ENCODE data around the gene ULK4.

The ULK4 gene

GRCh38 chr3:41234823-41235721 lies 726.8 kb downstream of the ULK4 start:
- Histone ChIP-seq H3K9ac (ENCODE audit: low read length in 2 of 2) (no peak overlapping the region), H3K4me3 (ENCODE audit: low read length in 2 of 2) (no peak overlapping the region), H3K4me1 (ENCODE audit: control insufficient read depth, insufficient read depth, low read length) (no peaks in the 10 kb centered on the region), H3K9me3 (ENCODE audit: control insufficient read depth in 2 of 2, low read length in 2 of 2) (no peaks in the 10 kb centered on the region), H3K27me3 (ENCODE audit: control insufficient read depth in 1 of 2, insufficient read depth in 2 of 2, low read length in 2 of 2) (no peaks in the 10 kb centered on the region), H3K27ac (ENCODE audit: low read length) (no peak overlapping the region), H3K36me3 (ENCODE audit: control insufficient read depth in 2 of 2, insufficient read depth in 2 of 2, low read length in 2 of 2) (peaks cover 41 to 84% of the 10 kb centered on the region in 2 donors)

GRCh38 chr3:41224120-41224806 lies 737.6 kb downstream of the ULK4 start:
- no peaks in the 10 kb centered on the region for H3K27me3 ChIP-seq (ENCODE audit: control insufficient read depth in 1 of 2, insufficient read depth in 2 of 2, low read length in 2 of 2)
- peaks cover 28 to 33% of the 10 kb centered on the region in 2 donors for H3K36me3 ChIP-seq (ENCODE audit: control insufficient read depth in 2 of 2, insufficient read depth in 2 of 2, low read length in 2 of 2)
- H3K9ac ChIP-seq (ENCODE audit: low read length in 2 of 2), result no peak overlapping the region
- H3K4me3 ChIP-seq (ENCODE audit: low read length in 2 of 2), result no peak overlapping the region
- no peak overlapping the region for H3K27ac ChIP-seq (ENCODE audit: low read length)
- peaks cover 10% of the 10 kb centered on the region for H3K4me1 ChIP-seq (ENCODE audit: control insufficient read depth, insufficient read depth, low read length)
- no peaks in the 10 kb centered on the region for H3K9me3 ChIP-seq (ENCODE audit: control insufficient read depth in 2 of 2, low read length in 2 of 2)

GRCh38 chr3:41223691-41224090 lies 738.2 kb downstream of the ULK4 start:
- H3K27me3 ChIP-seq (ENCODE audit: control insufficient read depth in 1 of 2, insufficient read depth in 2 of 2, low read length in 2 of 2), result no peaks in the 10 kb centered on the region
- no peak overlapping the region for H3K27ac ChIP-seq (ENCODE audit: low read length)
- H3K4me1 ChIP-seq (ENCODE audit: control insufficient read depth, insufficient read depth, low read length), result peaks cover 10% of the 10 kb centered on the region
- H3K9ac ChIP-seq (ENCODE audit: low read length in 2 of 2), result no peak overlapping the region
- peaks cover 28 to 33% of the 10 kb centered on the region in 2 donors for H3K36me3 ChIP-seq (ENCODE audit: control insufficient read depth in 2 of 2, insufficient read depth in 2 of 2, low read length in 2 of 2)
- no peaks in the 10 kb centered on the region for H3K9me3 ChIP-seq (ENCODE audit: control insufficient read depth in 2 of 2, low read length in 2 of 2)
- no peak overlapping the region for H3K4me3 ChIP-seq (ENCODE audit: low read length in 2 of 2)

- peaks cover 28 to 32% of the 10 kb centered on the region in 2 donors for H3K36me3 ChIP-seq (ENCODE audit: control insufficient read depth in 2 of 2, insufficient read depth in 2 of 2, low read length in 2 of 2)
- no peak overlapping the region for H3K4me3 ChIP-seq (ENCODE audit: low read length in 2 of 2)
- no peak overlapping the region for H3K27ac ChIP-seq (ENCODE audit: low read length)
- H3K4me1 ChIP-seq (ENCODE audit: control insufficient read depth, insufficient read depth, low read length), result peaks cover 10% of the 10 kb centered on the region
- H3K9ac ChIP-seq (ENCODE audit: low read length in 2 of 2), result no peak overlapping the region
- H3K27me3 ChIP-seq (ENCODE audit: control insufficient read depth in 1 of 2, insufficient read depth in 2 of 2, low read length in 2 of 2), result no peaks in the 10 kb centered on the region
- no peaks in the 10 kb centered on the region for H3K9me3 ChIP-seq (ENCODE audit: control insufficient read depth in 2 of 2, low read length in 2 of 2)
Measured at GRCh38 chr3:41223078-41223477, 738.8 kb downstream of the ULK4 start.

GRCh38 chr3:41222501-41222900 lies 739.4 kb downstream of the ULK4 start:
- Histone ChIP-seq H3K27me3 (ENCODE audit: control insufficient read depth in 1 of 2, insufficient read depth in 2 of 2, low read length in 2 of 2) (no peaks in the 10 kb centered on the region), H3K9ac (ENCODE audit: low read length in 2 of 2) (no peak overlapping the region), H3K27ac (ENCODE audit: low read length) (no peak overlapping the region), H3K4me1 (ENCODE audit: control insufficient read depth, insufficient read depth, low read length) (peaks cover 10% of the 10 kb centered on the region), H3K36me3 (ENCODE audit: control insufficient read depth in 2 of 2, insufficient read depth in 2 of 2, low read length in 2 of 2) (peaks cover 27 to 28% of the 10 kb centered on the region in 2 donors), H3K9me3 (ENCODE audit: control insufficient read depth in 2 of 2, low read length in 2 of 2) (no peaks in the 10 kb centered on the region), H3K4me3 (ENCODE audit: low read length in 2 of 2) (no peak overlapping the region)

GRCh38 chr3:41222012-41222411 lies 739.9 kb downstream of the ULK4 start:
- Histone ChIP-seq H3K27ac (ENCODE audit: low read length) (no peak overlapping the region), H3K9me3 (ENCODE audit: control insufficient read depth in 2 of 2, low read length in 2 of 2) (no peaks in the 10 kb centered on the region), H3K4me3 (ENCODE audit: low read length in 2 of 2) (no peak overlapping the region), H3K9ac (ENCODE audit: low read length in 2 of 2) (no peak overlapping the region), H3K36me3 (ENCODE audit: control insufficient read depth in 2 of 2, insufficient read depth in 2 of 2, low read length in 2 of 2) (peaks cover 26% of the 10 kb centered on the region in 2 donors), H3K4me1 (ENCODE audit: control insufficient read depth, insufficient read depth, low read length) (peaks cover 10% of the 10 kb centered on the region), H3K27me3 (ENCODE audit: control insufficient read depth in 1 of 2, insufficient read depth in 2 of 2, low read length in 2 of 2) (no peaks in the 10 kb centered on the region)

- H3K4me3 ChIP-seq (ENCODE audit: low read length in 2 of 2), result no peak overlapping the region
- peaks cover 18% of the 10 kb centered on the region in 2 donors for H3K36me3 ChIP-seq (ENCODE audit: control insufficient read depth in 2 of 2, insufficient read depth in 2 of 2, low read length in 2 of 2)
- peaks cover 10% of the 10 kb centered on the region for H3K4me1 ChIP-seq (ENCODE audit: control insufficient read depth, insufficient read depth, low read length)
- H3K9me3 ChIP-seq (ENCODE audit: control insufficient read depth in 2 of 2, low read length in 2 of 2), result no peaks in the 10 kb centered on the region
- H3K27ac ChIP-seq (ENCODE audit: low read length), result no peak overlapping the region
- H3K9ac ChIP-seq (ENCODE audit: low read length in 2 of 2), result no peak overlapping the region
- no peaks in the 10 kb centered on the region for H3K27me3 ChIP-seq (ENCODE audit: control insufficient read depth in 1 of 2, insufficient read depth in 2 of 2, low read length in 2 of 2)
Measured at GRCh38 chr3:41220906-41221677, 740.8 kb downstream of the ULK4 start.

- peaks cover 1% of the 10 kb centered on the region in 2 donors for H3K36me3 ChIP-seq (ENCODE audit: control insufficient read depth in 2 of 2, insufficient read depth in 2 of 2, low read length in 2 of 2)
- H3K27me3 ChIP-seq (ENCODE audit: control insufficient read depth in 1 of 2, insufficient read depth in 2 of 2, low read length in 2 of 2), result no peaks in the 10 kb centered on the region
- peaks cover 9% of the 10 kb centered on the region for H3K4me1 ChIP-seq (ENCODE audit: control insufficient read depth, insufficient read depth, low read length)
- H3K9me3 ChIP-seq (ENCODE audit: control insufficient read depth in 2 of 2, low read length in 2 of 2), result no peaks in the 10 kb centered on the region
- no peak overlapping the region for H3K4me3 ChIP-seq (ENCODE audit: low read length in 2 of 2)
- H3K9ac ChIP-seq (ENCODE audit: low read length in 2 of 2), result no peak overlapping the region
- no peak overlapping the region for H3K27ac ChIP-seq (ENCODE audit: low read length)
Measured at GRCh38 chr3:41219424-41219823, 742.5 kb downstream of the ULK4 start.

GRCh38 chr3:41216993-41217392 lies 744.9 kb downstream of the ULK4 start:
- H3K4me3 ChIP-seq (ENCODE audit: low read length in 2 of 2), result no peak overlapping the region
- no peak overlapping the region for H3K9ac ChIP-seq (ENCODE audit: low read length in 2 of 2)
- H3K27me3 ChIP-seq (ENCODE audit: control insufficient read depth in 1 of 2, insufficient read depth in 2 of 2, low read length in 2 of 2), result no peaks in the 10 kb centered on the region
- no peak overlapping the region for H3K27ac ChIP-seq (ENCODE audit: low read length)
- H3K36me3 ChIP-seq (ENCODE audit: control insufficient read depth in 2 of 2, insufficient read depth in 2 of 2, low read length in 2 of 2), result no peaks in the 10 kb centered on the region
- H3K9me3 ChIP-seq (ENCODE audit: control insufficient read depth in 2 of 2, low read length in 2 of 2), result no peaks in the 10 kb centered on the region
- peaks cover 2% of the 10 kb centered on the region for H3K4me1 ChIP-seq (ENCODE audit: control insufficient read depth, insufficient read depth, low read length)

- Histone ChIP-seq H3K4me3 (ENCODE audit: low read length in 2 of 2) (no peak overlapping the region), H3K36me3 (ENCODE audit: control insufficient read depth in 2 of 2, insufficient read depth in 2 of 2, low read length in 2 of 2) (no peaks in the 10 kb centered on the region), H3K27me3 (ENCODE audit: control insufficient read depth in 1 of 2, insufficient read depth in 2 of 2, low read length in 2 of 2) (no peaks in the 10 kb centered on the region), H3K4me1 (ENCODE audit: control insufficient read depth, insufficient read depth, low read length) (peaks cover 2% of the 10 kb centered on the region), H3K9ac (ENCODE audit: low read length in 2 of 2) (no peak overlapping the region), H3K9me3 (ENCODE audit: control insufficient read depth in 2 of 2, low read length in 2 of 2) (no peaks in the 10 kb centered on the region), H3K27ac (ENCODE audit: low read length) (no peak overlapping the region)
Measured at GRCh38 chr3:41216422-41216821, 745.5 kb downstream of the ULK4 start.

Measured in stomach smooth muscle (tissue), 2 donors.